Suprapubic skin (tissue), 4 donors: Measurements from ENCODE around the gene FCSK. TPM values are rescaled to one million over a fixed set of nuclear protein-coding genes. Genes with fewer than 3 reads are reported as not detected.

Source experiments
- DNase-seq, 2 donors: peaks; one replicate each; pipeline ENCODE4 v3.0.0-alpha.2; 2019; ENCODE audit warnings: low spot score in 2 of 2
- H3K27ac ChIP-seq: fragments of 200-600 bp; sonication (generic); one replicate; pipeline ENCODE4 v1.5.1; 2019
- H3K27me3 ChIP-seq: fragments of 200-600 bp; sonication (generic); one replicate; pipeline ENCODE4 v1.5.1; 2019
- H3K36me3 ChIP-seq: fragments of 200-600 bp; sonication (generic); one replicate; pipeline ENCODE4 v1.5.1; 2019
- H3K4me1 ChIP-seq: fragments of 200-600 bp; sonication (generic); one replicate; pipeline ENCODE4 v1.5.1; 2019
- H3K4me3 ChIP-seq: fragments of 200-600 bp; sonication (generic); one replicate; pipeline ENCODE4 v1.5.1; 2019; ENCODE audit warnings: mild to moderate bottlenecking
- H3K9me3 ChIP-seq: fragments of 200-600 bp; sonication (generic); one replicate; pipeline ENCODE4 v1.5.1; 2019
- EP300 ChIP-seq: sonication (generic); formaldehyde crosslinking; IDR thresholded peaks from one replicate; pipeline ENCODE4 v1.6.1; 2017; ENCODE audit warnings: antibody characterized with exemption
- POLR2A ChIP-seq, 2 donors: fragments of 450-650 bp; IDR thresholded peaks; one replicate each; pipeline ENCODE4 v1.6.1; 2017; ENCODE audit warnings: antibody characterized with exemption in 2 of 2, mild to moderate bottlenecking in 2 of 2, moderate library complexity in 2 of 2
- POLR2AphosphoS5 ChIP-seq, 3 donors: sonication (generic); formaldehyde crosslinking; IDR thresholded peaks; one replicate each; pipeline ENCODE4 v1.6.1; 2017; ENCODE audit warnings: antibody characterized with exemption in 3 of 3
- WGBS: methylation state at CpG from one replicate; pipeline ENCODE4 v1.1.5; 2018; 5-methylcytosine and 5-hydroxymethylcytosine counted together
- total RNA-seq, 4 donors: library from RNA; depleted of rRNA; stranded (reverse); fragments of >200 nt; gene quantifications; one replicate each; pipeline ENCODE4 v1.1.0, GENCODE V29; 2016
- TF ChIP-seq, protein P1 (sequence below), 2 donors: fragments of 200-600 bp in 1 of 2; fragments of 450-650 bp in 1 of 2; sonication (generic) in 1 of 2; IDR thresholded peaks; one replicate each; pipeline ENCODE4 v1.5.1; 2016 to 2019; ENCODE audit warnings: antibody characterized with exemption in 2 of 2, mild to moderate bottlenecking in 1 of 2, moderate library complexity in 1 of 2

The FCSK gene
- total RNA-seq, 4 donors from 2014 or later, result 15.7 to 44.7 (median 23.2) TPM

DNA sequence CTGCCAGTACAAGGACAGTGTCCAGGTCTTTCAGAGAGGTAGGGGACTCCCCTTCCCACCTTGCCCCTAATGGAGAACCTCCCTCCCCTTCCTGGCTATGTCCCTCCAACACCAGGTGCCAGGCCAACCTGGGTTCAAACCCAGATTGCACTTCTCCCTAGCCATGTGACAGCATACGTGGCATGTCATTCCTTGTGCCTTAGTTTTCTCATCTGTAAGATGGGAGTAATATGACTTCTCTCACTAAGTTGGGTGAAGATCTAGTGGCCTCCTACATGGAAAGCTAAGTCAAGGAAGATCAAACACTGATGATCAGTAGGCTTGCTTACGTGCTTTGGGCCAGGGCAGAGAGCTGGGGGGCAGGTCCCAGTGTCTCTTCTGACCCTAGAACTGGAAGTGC lies 8.8 kb downstream of the FCSK start:
- H3K9me3 ChIP-seq, result no peaks in the 10 kb centered on the region
- 100% methylated on average over 2 of the region's 2 CpGs for WGBS
- H3K4me1 ChIP-seq, result peaks cover 5% of the 10 kb centered on the region
- no peaks in the 10 kb centered on the region for H3K27me3 ChIP-seq
- TF ChIP-seq POLR2AphosphoS5 (IDR thresholded peaks at IDR 0.05), result no peak
- no peak for TF ChIP-seq EP300
- TF ChIP-seq, protein P1, sequence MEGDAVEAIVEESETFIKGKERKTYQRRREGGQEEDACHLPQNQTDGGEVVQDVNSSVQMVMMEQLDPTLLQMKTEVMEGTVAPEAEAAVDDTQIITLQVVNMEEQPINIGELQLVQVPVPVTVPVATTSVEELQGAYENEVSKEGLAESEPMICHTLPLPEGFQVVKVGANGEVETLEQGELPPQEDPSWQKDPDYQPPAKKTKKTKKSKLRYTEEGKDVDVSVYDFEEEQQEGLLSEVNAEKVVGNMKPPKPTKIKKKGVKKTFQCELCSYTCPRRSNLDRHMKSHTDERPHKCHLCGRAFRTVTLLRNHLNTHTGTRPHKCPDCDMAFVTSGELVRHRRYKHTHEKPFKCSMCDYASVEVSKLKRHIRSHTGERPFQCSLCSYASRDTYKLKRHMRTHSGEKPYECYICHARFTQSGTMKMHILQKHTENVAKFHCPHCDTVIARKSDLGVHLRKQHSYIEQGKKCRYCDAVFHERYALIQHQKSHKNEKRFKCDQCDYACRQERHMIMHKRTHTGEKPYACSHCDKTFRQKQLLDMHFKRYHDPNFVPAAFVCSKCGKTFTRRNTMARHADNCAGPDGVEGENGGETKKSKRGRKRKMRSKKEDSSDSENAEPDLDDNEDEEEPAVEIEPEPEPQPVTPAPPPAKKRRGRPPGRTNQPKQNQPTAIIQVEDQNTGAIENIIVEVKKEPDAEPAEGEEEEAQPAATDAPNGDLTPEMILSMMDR (IDR thresholded peaks at IDR 0.05), result no peak
- no peak for TF ChIP-seq POLR2A (IDR thresholded peaks at IDR 0.05)
- no peak for DNase-seq
- peaks cover 37% of the 10 kb centered on the region for H3K36me3 ChIP-seq
- H3K27ac ChIP-seq, result no peak overlapping the region
- H3K4me3 ChIP-seq, result no peak overlapping the region

DNA sequence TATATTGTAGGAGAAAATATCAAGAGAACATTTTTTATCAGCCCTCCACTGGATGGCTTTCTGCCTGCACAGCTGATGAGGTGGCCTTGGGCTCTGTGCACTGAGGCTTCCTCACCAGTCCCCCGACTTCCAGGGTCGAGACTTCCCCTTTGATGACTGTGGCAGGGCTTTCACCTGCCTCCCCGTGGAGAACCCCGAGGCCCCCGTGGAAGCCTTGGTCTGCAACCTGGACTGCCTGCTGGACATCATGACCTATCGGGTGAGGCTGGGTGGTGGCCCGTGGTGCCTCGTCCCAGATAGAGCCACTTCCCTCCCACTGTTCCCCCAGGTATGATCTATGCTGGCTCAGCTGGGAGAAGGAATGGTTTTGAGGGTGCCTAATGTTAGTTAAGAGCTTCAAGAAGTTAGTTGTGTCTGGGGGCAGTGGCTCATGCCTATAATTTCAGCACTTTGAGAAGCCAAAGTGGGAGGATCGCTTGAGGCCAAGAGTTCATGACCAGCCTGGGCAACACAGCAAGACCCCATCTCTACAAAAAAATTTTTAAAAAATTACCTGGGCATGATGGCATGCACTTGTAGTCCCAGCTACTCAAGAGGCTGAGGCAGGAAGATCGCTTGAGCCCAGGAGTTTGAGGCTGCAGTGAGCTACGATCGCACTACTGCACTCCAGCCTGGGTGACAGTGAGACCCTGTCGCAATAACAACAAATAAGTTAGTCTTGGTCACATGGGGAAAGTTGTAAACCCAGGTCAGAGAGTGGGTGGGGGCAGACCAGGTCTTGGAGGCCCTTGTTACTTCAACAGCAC lies 11.8 kb downstream of the FCSK start:
- DNase-seq, result no peak
- Histone ChIP-seq H3K27ac (no peak overlapping the region), H3K4me3 (no peak overlapping the region), H3K27me3 (no peaks in the 10 kb centered on the region), H3K36me3 (peaks cover 46% of the 10 kb centered on the region), H3K9me3 (no peaks in the 10 kb centered on the region), H3K4me1 (peaks cover 3% of the 10 kb centered on the region)
- WGBS, result 92% methylated on average over 13 of the region's 13 CpGs
- TF ChIP-seq, protein P1 (IDR thresholded peaks at IDR 0.05), result no peak
- no peak for TF ChIP-seq POLR2A (IDR thresholded peaks at IDR 0.05)

DNA sequence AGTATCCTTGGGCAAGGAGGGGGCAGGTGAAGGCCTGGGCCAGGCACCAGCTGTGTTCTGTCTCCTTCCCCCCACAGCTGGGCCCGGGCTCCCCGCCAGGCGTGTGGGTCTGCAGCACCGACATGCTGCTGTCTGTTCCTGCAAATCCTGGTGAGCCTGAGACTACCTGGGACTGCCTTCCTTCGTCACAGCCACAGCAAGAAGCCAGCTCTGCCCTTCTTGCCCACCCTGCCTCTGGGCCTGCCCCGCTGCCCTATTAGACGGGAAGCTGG lies 12.3 kb downstream of the FCSK start:
- WGBS, result 90% methylated on average over 2 of the region's 7 CpGs

DNA sequence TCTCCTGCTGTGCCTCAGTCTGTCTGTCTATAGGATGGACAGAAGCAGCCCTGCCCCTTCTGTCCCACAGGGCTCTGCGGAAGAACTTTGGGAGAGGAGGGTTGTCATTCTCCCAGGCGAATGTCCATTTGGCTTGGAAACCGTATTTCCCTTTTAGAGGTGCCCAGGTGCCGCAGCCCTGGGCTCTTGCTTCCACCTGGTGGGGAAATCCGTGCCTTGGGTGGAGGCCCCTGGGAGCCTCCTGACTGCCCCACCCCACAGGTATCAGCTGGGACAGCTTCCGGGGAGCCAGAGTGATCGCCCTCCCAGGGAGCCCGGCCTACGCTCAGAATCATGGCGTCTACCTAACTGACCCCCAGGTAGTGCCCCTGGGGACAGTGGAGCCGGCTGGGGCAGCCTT lies 12.7 kb downstream of the FCSK start:
- H3K4me1 ChIP-seq, result no peaks in the 10 kb centered on the region
- no peaks in the 10 kb centered on the region for H3K9me3 ChIP-seq
- WGBS, result 88% methylated on average over 8 of the region's 11 CpGs
- peaks cover 46% of the 10 kb centered on the region for H3K36me3 ChIP-seq
- H3K27me3 ChIP-seq, result no peaks in the 10 kb centered on the region
- TF ChIP-seq POLR2AphosphoS5 (IDR thresholded peaks at IDR 0.05), result no peak
- TF ChIP-seq, protein P1 (IDR thresholded peaks at IDR 0.05), result no peak
- H3K4me3 ChIP-seq, result no peak overlapping the region
- H3K27ac ChIP-seq, result no peak overlapping the region
- DNase-seq, result no peak

More for the DNA sequence above, 12.3 kb downstream of the FCSK start:
- no peak for DNase-seq
- Histone ChIP-seq H3K4me3 (no peak overlapping the region), H3K9me3 (no peaks in the 10 kb centered on the region), H3K36me3 (peaks cover 46% of the 10 kb centered on the region), H3K4me1 (no peaks in the 10 kb centered on the region), H3K27me3 (no peaks in the 10 kb centered on the region), H3K27ac (no peak overlapping the region)
- TF ChIP-seq POLR2A (IDR thresholded peaks at IDR 0.05), result no peak
- TF ChIP-seq EP300, result no peak
- TF ChIP-seq, protein P1 (IDR thresholded peaks at IDR 0.05), result no peak
- TF ChIP-seq POLR2AphosphoS5 (IDR thresholded peaks at IDR 0.05), result no peak

DNA sequence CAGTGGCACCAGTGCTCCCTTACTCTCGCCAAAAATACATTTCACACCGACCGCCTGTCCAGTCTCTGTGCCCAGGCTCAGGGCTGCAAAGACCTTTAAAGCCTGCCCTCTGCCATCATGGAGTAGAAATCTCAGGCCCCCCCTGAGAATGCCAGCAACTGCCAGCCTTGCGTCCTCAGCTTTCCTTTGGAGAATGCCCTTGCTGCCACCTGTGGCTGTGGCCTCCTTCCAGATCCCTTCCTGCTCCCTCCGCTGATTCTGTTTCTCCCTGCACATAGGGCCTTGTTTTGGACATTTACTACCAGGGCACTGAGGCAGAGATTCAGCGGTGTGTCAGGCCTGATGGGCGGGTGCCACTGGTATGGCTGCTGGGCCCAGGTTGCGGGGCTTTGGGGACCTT lies 13.2 kb downstream of the FCSK start:
- Histone ChIP-seq H3K36me3 (peaks cover 51% of the 10 kb centered on the region), H3K4me1 (no peaks in the 10 kb centered on the region), H3K9me3 (no peaks in the 10 kb centered on the region), H3K4me3 (no peak overlapping the region), H3K27me3 (no peaks in the 10 kb centered on the region), H3K27ac (no peak overlapping the region)
- WGBS, result 96% methylated on average over 8 of the region's 8 CpGs
- no peak for TF ChIP-seq EP300
- DNase-seq, result no peak
